ENCODE results near the gene C1QTNF7.

The C1QTNF7 gene

GRCh38 chr4:15466596-15466995 is 38.8 kb downstream of the C1QTNF7 start:
- no peak for TF ChIP-seq CTCF (IDR thresholded peaks at IDR 0.05; ENCODE audit: insufficient read depth, low read depth, low read length, missing control alignments)
- DNase-seq (ENCODE audit: low read depth): no peak
- H3K4me3 ChIP-seq (ENCODE audit: low read depth, low read length): no peak overlapping the region

GRCh38 chr4:15469402-15470127 is 41.7 kb downstream of the C1QTNF7 start, which contains the start of gene CC2D2A:
Gene CC2D2A, plus strand, starts transcription at chr4:15469882. Its CDS starts 6,051 bp downstream, at chr4:15475933.
- peak within 1 kb of the TSS; percentile 20 for H3K4me3 ChIP-seq (ENCODE audit: low read depth, low read length)
- no peak for TF ChIP-seq CTCF (IDR thresholded peaks at IDR 0.05; ENCODE audit: insufficient read depth, low read depth, low read length, missing control alignments)
- no peak for DNase-seq (ENCODE audit: low read depth)

- TF ChIP-seq CTCF (IDR thresholded peaks at IDR 0.05; ENCODE audit: insufficient read depth, low read depth, low read length, missing control alignments): no peak
- H3K4me3 ChIP-seq (ENCODE audit: low read depth, low read length): peak overlapping the region; percentile 20
- DNase-seq (ENCODE audit: low read depth): no peak
Measured at GRCh38 chr4:15470128-15470475, 42.3 kb downstream of the C1QTNF7 start.

- no peak for DNase-seq (ENCODE audit: low read depth)
- H3K4me3 ChIP-seq (ENCODE audit: low read depth, low read length): no peak overlapping the region
- no peak for TF ChIP-seq CTCF (IDR thresholded peaks at IDR 0.05; ENCODE audit: insufficient read depth, low read depth, low read length, missing control alignments)
Measured at GRCh38 chr4:15476396-15476795, 48.6 kb downstream of the C1QTNF7 start.

GRCh38 chr4:15478724-15479088 is 50.9 kb downstream of the C1QTNF7 start:
- no peak for TF ChIP-seq CTCF (IDR thresholded peaks at IDR 0.05; ENCODE audit: insufficient read depth, low read depth, low read length, missing control alignments)
- H3K4me3 ChIP-seq (ENCODE audit: low read depth, low read length): no peak overlapping the region
- no peak for DNase-seq (ENCODE audit: low read depth)

GRCh38 chr4:15479089-15479912 is 51.5 kb downstream of the C1QTNF7 start:
- peak; percentile 46 for TF ChIP-seq CTCF (IDR thresholded peaks at IDR 0.05; ENCODE audit: insufficient read depth, low read depth, low read length, missing control alignments)
- DNase-seq (ENCODE audit: low read depth): peak; percentile 55
- no peak overlapping the region for H3K4me3 ChIP-seq (ENCODE audit: low read depth, low read length)

Data from GM12865 (cell line).